ENCODE measurements around the gene CACNA1H. TPM values are rescaled to one million over a fixed set of nuclear protein-coding genes. Genes with fewer than 3 reads are reported as not detected.
"Not testable (repeated sequence)": the region's sequence is repeated elsewhere in the genome, so short reads cannot be mapped to it uniquely, and the experiment has no call there.

CACNA1H gene
- polyA plus RNA-seq, 3 donors, result 27.6 to 32.8 (median 28.7) TPM

- not testable (repeated sequence) for DNase-seq
Measured at GRCh38 chr16:1247903-1248537, 95.1 kb downstream of the CACNA1H start.

GRCh38 chr16:1249031-1249755, 96.3 kb downstream of the CACNA1H start:
- not testable (repeated sequence) for DNase-seq

DNA sequence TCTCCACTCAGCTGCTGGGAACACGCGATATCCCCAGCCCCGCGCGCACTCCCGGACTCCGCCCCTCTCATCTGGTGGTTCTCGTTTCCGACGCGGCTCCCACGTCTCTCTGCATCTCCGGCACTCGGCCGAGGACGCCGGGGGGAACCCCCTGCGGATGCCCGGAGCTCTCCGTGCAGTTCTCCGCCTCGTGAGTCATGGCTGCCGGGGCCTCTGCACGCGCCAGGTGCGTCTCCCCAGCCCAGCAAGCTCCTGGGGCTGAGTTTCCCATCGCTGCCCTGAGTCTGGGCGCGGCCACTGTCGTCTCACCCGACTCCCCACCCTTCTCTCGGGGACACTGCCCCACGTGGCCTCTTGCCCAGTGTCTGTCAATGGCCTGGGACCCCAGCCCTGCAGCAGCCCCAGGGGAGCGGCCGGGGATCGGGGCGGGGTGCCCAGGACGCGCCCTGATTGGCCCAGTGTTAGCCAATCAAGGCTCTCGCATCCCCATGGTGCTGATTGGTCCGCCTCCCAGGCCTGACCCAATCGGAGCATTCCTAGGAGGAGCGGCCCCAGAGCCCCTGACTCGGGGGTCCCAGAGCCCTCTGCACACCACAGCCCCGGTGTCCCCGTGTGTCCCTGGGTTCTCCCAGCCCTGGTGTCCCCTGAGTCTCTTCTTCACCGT, 100.9 kb downstream of the CACNA1H start:
- DNase-seq, result not testable (repeated sequence)

DNA sequence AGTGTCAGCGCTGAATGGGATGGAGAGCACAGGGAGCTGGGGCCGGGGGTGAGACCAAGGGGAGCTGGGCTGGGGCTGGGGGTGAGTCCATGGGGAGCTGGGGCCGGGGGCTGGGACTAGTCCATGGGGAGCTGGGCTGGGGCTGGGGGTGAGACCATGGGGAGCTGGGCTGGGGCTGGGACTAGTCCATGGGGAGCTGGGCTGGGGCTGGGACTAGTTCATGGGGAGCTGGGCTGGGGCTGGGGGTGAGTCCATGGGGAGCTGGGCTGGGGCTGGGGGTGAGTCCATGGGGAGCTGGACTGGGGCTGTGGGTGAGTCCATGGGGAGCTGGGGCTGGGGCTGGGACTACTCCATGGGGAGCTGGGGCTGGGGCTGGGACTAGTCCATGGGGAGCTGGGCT, 101.9 kb downstream of the CACNA1H start:
- DNase-seq, result not testable (repeated sequence)

DNA sequence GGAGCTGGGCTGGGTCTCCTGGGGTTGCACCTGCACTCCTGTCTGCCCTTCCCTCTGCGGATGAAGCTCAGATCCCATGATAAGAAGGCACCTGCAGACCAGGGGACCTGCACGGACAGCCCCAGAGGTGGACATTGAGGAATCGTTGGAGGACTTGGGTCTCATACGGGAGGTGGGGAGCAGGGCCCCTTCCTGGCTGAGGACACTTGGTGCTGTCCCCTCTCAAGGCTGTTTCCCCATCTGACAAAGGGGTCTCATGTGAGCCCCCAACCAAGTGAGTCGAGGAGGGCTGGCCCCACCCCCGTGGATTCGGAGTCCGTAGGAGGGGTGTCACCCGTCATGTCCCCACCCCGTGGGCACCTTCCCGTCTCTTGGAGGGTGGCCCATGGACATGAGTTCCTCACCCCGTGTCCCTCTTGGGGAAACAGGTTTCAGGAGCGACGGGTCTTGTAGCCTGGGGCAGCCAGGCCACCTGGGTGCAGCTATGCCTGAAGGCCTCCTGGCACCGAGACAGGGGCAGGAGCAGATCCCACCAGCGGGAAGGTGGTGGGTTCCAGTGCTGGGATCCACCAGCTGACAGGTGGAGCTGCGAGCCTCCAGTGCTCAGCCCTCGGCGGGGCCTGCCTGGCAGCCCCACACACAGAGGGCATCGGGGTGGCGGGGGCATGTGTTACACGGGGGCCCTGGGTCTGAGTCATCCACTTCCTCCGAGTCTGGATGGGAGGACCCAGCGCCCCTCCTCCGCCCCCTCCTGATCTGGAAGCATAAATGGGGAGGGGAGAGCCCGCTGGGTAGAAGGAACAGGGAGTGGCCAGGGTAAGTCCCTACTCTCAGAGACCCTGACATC, 102.6 kb downstream of the CACNA1H start, which contains the start of gene TPSD1:
TSS of gene TPSD1 (plus strand) at position 794 of the 847 bp plus-strand sequence. CDS start 212 bp downstream, outside the sequence.
- DNase-seq, result not testable (repeated sequence)

DNA sequence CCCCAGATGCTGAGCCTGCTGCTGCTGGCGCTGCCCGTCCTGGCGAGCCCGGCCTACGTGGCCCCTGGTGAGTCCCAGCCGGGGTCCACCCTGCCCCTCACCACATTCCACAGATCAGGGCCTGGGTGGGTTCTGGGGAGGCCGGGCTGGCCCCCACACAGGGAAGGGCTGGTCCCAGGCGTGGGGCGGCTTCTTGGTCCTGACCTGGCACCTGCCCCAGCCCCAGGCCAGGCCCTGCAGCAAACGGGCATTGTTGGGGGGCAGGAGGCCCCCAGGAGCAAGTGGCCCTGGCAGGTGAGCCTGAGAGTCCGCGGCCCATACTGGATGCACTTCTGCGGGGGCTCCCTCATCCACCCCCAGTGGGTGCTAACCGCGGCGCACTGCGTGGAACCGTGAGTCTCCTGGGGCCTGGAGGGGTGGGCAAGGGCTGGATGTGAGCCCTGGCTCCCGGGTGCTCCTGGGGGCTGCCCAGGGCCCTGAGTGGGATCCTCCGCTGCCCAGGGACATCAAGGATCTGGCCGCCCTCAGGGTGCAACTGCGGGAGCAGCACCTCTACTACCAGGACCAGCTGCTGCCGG, 103.5 kb downstream of the CACNA1H start:
- DNase-seq, result not testable (repeated sequence)

DNA sequence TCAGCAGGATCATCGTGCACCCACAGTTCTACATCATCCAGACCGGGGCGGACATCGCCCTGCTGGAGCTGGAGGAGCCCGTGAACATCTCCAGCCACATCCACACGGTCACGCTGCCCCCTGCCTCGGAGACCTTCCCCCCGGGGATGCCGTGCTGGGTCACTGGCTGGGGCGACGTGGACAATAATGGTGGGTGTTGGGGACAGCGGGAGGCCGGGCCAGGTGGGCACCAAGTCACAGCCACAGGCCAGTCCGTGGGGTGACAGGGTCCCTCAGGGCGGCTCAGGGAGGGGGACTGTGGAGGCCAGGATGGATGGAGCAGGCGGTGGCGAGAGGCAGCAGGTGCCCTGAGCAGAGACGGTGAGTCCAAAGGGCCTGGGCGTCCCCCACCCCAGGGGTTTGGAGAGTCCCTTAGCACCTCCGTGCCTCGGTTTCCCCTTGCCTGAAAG, 104.0 kb downstream of the CACNA1H start:
- no peak for DNase-seq

- no peak for DNase-seq
Measured at GRCh38 chr16:1257561-1258224, 104.8 kb downstream of the CACNA1H start.

GRCh38 chr16:1258225-1258600, 105.3 kb downstream of the CACNA1H start:
- no peak for DNase-seq

DNA sequence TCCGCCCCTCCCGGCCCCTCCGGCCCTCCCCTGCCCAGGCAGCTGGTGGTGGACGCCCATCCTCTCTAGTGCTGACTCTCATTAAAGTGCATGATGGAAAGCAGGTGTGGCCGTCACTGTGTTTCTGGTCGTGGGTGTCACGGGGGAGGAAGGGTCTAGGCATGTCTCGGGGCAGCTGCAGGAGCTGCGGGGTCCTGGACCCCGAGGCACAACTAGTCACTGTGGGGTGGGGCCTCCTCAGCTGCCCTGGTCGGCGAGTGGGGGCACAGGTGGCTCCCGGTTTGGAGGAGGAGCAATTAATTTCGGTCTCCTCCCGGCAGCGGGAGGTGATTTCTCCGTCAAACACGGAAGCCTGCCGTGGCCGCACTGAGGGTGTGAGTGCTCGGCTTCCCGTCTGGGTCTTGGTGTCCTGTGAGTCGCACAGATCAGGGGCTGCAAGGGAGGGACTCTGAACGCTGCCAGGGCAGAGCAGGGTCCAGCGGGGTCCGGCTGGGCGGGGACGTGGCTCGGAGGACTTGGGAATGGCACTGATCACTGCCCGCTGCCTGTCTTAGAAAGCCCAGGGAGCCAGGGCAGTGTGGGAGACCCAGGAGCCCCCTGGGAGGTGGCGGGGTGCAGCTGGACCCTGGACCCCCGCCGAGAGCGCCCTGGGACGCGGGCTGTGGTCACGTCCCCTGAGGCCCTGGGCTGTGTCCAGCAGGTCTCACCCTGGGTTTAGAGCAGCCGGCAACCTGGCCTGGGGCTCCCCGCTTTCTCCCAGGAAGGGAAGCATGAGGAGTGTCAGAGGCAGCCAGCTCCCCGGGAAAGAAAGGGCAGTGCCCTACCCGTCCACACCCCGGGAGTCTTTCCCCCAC, 106.2 kb downstream of the CACNA1H start:
- no peak for DNase-seq

GRCh38 chr16:1259760-1260068, 106.8 kb downstream of the CACNA1H start:
- no peak for DNase-seq

GRCh38 chr16:1260101-1260680, 107.3 kb downstream of the CACNA1H start:
- no peak for DNase-seq

- DNase-seq, result no peak
Measured at GRCh38 chr16:1261131-1261892, 108.4 kb downstream of the CACNA1H start.

DNA sequence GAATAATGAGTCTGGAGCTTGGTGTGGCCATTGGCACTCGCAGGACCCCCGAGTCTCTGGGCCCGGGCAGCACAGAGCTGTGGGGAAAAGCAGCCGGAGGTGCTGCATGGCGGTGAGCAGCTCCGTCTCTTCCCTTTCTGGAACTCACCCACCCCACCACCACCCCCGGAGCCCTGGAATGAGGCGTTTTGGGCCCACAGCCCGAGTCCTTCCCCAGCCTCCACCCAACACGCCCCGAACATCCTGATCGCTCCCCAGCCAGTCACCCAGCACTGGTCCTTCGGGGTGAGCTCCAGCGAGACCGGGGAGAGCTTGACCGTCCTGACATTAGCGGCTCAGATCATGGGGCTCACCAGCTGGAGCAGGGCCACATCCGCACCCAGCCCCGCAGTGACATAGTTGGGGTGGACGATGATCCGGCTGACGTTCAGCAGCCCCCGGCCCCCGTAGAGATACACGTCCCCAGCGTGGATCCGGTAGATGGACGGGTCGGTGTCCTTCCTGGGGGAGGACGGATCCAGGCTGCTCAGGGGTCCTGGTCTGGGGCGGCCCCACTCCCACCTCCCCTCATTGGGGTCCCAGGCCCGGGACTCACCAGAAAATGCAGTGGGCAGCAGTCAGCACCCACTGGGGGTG, 109.4 kb downstream of the CACNA1H start:
- DNase-seq, result no peak

GRCh38 chr16:1262846-1263221, 109.9 kb downstream of the CACNA1H start:
- no peak for DNase-seq

DNA sequence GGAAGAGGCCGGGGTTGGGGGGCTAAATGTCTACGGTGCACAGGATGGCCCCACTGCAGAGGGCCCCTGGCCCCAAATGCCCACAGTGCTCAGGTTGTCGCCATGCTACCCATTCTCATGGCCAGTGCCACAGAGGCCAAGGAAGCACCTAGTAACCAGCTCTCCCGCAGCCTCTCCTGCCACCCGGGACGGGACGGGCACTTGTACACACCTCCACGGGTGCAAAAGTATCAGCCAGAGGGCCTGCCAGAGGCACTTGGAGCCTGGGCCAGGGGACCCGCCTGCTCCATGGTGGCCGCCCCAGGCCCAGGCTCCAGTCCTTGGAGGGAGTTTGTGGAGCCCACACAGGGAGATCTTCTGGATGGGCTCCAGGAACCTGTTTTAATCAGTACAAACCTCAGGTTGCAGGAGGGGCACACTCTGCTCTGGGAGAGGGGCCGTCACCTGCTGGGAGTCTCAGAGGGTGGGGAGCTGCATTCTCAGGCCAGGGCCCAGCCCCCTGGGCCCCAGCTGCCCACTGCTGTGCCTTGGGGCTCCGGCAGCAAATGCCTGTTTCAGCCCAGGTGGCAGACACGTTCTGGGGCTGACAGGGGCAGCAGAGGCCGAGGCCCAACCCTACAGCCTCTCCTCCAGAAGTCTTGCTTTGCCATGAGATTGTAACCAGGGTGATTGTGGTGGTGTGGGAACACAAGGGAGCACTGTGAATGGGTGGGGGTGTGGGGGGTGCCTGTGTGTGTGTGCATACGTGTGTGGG, 110.9 kb downstream of the CACNA1H start:
- DNase-seq, result no peak

GRCh38 chr16:1264345-1265089, 111.6 kb downstream of the CACNA1H start:
- no peak for DNase-seq

Data from renal pelvis (tissue), 4 donors.